Fibroblast of pulmonary artery (primary cell): ENCODE results near the gene RABGAP1L.
"Not testable (repeated sequence)": the region's sequence is repeated elsewhere in the genome, so short reads cannot be mapped to it uniquely, and the experiment has no call there.

Experiments
- DNase-seq: peaks from one replicate; pipeline ENCODE4 v3.0.0-alpha.2; 2010; ENCODE audit warnings: low read depth
- H3K4me3 ChIP-seq: replicated peaks from 2 replicates; pipeline ENCODE4 v1.5.1; 2011; ENCODE audit warnings: low read depth, mild to moderate bottlenecking, control low read depth, low read length, moderate library complexity
- TF ChIP-seq, protein P1 (sequence below): IDR thresholded peaks from 2 replicates; pipeline ENCODE4 v1.5.1; 2011; ENCODE audit warnings: mild to moderate bottlenecking, control low read depth, low read length, inconsistent platforms; ENCODE audit errors: missing control alignments

RABGAP1L gene

DNA sequence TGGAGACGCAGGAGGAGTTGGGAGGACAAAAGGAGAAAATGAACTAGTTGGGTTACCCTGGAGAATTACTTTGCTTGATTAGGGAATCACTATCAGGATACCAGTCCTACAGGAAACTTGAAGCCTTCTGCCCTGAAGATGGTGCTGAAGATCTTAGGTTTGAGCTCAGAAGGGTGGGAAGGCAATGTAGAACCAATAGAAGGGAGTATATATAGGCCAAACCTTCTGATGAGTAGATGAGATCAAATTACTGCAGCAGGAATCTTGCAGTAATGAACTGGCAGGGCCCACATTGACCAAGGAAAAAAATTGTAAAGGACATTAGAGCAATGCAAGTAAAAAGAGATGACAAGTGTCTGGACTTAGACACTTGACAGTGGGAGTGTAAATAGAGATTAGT lies 724.1 kb downstream of the RABGAP1L start:
- peak; percentile 37 for DNase-seq
- no peak overlapping the region for H3K4me3 ChIP-seq
- TF ChIP-seq, protein P1, sequence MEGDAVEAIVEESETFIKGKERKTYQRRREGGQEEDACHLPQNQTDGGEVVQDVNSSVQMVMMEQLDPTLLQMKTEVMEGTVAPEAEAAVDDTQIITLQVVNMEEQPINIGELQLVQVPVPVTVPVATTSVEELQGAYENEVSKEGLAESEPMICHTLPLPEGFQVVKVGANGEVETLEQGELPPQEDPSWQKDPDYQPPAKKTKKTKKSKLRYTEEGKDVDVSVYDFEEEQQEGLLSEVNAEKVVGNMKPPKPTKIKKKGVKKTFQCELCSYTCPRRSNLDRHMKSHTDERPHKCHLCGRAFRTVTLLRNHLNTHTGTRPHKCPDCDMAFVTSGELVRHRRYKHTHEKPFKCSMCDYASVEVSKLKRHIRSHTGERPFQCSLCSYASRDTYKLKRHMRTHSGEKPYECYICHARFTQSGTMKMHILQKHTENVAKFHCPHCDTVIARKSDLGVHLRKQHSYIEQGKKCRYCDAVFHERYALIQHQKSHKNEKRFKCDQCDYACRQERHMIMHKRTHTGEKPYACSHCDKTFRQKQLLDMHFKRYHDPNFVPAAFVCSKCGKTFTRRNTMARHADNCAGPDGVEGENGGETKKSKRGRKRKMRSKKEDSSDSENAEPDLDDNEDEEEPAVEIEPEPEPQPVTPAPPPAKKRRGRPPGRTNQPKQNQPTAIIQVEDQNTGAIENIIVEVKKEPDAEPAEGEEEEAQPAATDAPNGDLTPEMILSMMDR = no peak

DNA sequence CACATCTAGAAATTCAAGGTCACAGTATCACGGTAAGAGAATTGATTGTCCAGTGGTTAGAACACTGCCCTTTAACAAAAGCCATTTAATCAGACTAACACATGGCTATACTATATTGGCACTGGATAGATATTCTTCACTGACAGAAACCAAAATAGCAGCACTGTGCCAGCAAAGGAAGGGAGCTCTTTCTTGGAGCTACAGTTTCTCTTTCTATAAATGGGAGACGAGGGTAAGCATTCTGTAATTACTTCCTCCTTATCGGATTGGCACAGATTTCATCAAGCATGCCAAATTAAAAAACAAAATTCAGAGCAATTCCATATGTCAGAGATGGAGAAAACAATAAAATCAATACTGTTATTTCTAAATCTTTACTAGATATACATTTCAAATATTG lies 724.7 kb downstream of the RABGAP1L start:
- DNase-seq = no peak
- TF ChIP-seq, protein P1 = no peak

DNA sequence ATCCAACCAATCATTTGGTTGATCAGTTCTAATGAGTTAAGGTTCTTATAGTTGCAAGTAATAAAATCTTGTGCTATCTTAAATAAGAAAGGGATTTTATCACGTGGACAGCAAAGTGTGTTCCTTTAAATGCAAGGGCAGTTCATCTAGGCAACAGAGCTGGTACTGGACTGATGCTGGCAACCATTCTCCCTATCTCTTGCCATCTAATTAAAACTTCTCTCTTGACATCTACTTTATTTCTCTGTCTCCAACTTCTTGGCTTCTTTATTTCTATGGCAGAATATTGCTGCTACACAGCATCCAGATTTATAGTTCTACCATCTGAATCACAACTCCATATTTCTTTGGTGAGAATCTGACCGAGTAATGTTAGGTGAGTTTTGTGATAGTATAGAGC lies 725.2 kb downstream of the RABGAP1L start:
- H3K4me3 ChIP-seq = no peak overlapping the region
- no peak for DNase-seq
- TF ChIP-seq, protein P1 = no peak

More for the DNA sequence above, 724.7 kb downstream of the RABGAP1L start:
- no peak overlapping the region for H3K4me3 ChIP-seq

DNA sequence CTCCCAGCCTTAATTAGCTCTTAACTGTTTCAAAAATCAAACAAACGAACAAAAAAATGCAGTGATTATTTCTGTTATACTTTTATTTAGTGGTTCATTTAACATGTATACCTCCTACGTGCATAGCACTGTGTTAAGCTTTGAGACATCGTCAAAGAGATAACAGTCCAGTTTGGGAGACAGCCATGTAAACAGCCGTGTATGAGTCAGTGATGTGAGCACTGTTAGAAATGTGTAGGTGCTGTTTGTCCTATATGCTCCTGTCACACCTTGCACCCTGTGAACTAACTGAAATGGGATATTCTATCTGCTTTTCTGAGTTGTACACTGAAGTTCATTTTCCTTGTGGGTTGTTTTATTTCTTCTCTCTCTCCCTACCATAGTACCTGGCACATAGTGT lies 730.7 kb downstream of the RABGAP1L start:
- TF ChIP-seq, protein P1 = no peak

DNA sequence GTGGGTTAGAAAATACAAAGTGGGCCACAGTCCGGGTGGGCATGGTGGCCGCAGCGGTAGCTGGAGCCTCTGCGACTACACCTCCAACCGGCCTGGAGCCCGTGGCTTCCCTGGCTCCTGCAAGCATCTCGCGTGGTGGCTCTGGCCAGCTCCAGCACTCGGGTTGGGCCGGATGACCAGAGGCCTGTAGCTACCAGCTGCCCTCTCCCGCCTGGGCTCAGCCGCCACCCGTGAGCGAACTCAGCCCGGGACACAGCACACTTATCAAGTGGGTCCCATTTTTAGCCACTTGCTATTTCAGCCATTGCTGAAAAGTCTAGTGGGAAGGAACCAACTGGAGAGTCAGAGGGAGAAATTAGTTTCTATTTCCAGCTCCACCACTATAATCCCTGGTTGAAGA lies 732.7 kb downstream of the RABGAP1L start:
- DNase-seq = no peak
- no peak overlapping the region for H3K4me3 ChIP-seq
- TF ChIP-seq, protein P1 = no peak

More for the DNA sequence above, 730.7 kb downstream of the RABGAP1L start:
- no peak for DNase-seq
- no peak overlapping the region for H3K4me3 ChIP-seq

DNA sequence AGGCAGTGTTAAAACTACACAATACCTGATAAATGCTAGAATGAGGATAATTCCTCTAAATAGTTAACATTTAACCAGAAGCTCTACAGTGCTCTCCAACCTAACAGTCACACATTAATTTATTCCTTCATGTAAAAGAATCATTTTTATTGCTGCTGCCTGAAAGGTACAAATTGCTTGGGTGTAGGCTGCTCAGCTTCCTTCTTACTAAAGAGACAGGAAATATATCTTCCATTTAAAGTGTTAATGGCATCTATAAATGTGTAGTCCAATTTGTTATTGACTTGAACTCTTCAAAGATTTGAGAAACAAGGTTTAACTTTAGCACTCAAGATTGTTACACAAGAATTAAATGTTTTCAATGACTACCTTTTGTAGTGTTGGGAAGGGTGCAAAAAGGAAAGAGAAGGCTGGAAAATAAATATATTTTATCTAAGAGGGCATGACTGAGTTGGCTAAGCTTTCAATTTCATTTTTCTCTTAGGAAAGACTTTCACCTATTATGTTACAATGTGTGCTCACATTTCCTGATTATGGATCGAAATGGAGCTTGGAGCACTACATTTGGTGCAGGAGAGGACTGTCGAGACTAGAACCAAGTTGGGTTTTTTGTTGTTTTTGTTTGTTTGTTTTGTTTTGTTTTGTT lies 734.9 kb downstream of the RABGAP1L start:
- H3K4me3 ChIP-seq = no peak overlapping the region
- TF ChIP-seq, protein P1 = no peak
- DNase-seq = no peak

DNA sequence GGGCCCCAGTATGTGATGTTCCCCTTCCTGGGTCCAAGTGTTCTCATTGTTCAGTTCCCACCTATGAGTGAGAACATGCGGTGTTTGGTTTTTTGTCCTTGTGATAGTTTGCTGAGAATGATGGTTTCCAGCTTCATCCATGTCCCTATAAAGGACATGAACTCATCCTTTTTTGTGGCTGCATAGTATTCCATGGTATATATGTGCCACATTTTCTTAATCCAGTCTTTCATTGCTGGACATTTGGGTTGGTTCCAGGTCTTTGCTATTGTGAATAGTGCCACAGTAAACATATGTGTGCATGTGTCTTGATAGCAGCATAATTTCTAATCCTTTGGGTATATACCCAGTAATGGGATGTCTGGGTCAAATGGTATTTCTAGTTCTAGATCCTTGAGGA lies 736.3 kb downstream of the RABGAP1L start:
- DNase-seq, H3K4me3 ChIP-seq: not testable (repeated sequence)
